Trophoblast cell (in vitro differentiated cells and primary cell): ENCODE measurements around the gene ALS2.

Experiments
- DNase-seq, 2 donors: peaks; one replicate each; pipeline ENCODE4 v3.0.0-alpha.2; 2016
- H2AFZ ChIP-seq: 2 replicates; pipeline ENCODE4 v1.6.1; 2013; ENCODE audit warnings: low read length, moderate library complexity, mild to moderate bottlenecking; ENCODE audit not compliant: insufficient read depth, poor library complexity
- H2AK5ac ChIP-seq: 2 replicates; pipeline ENCODE4 v1.6.1; 2013; ENCODE audit warnings: mild to moderate bottlenecking, low read length
- H2BK120ac ChIP-seq: 2 replicates; pipeline ENCODE4 v1.6.1; 2013; ENCODE audit warnings: low read length, mild to moderate bottlenecking, moderate library complexity; ENCODE audit not compliant: insufficient read depth, poor library complexity
- H2BK12ac ChIP-seq: 2 replicates; pipeline ENCODE4 v1.6.1; 2013; ENCODE audit warnings: mild to moderate bottlenecking, low read length, moderate library complexity
- H2BK5ac ChIP-seq: 2 replicates; pipeline ENCODE4 v1.6.1; 2013; ENCODE audit warnings: low read length, low read depth, moderate library complexity, mild to moderate bottlenecking; ENCODE audit not compliant: poor library complexity
- H3K14ac ChIP-seq: 2 replicates; pipeline ENCODE4 v1.6.1; 2013; ENCODE audit warnings: mild to moderate bottlenecking, low read length
- H3K18ac ChIP-seq: 2 replicates; pipeline ENCODE4 v1.6.1; 2013; ENCODE audit warnings: mild to moderate bottlenecking, low read length
- H3K23ac ChIP-seq: 2 replicates; pipeline ENCODE4 v1.6.1; 2013; ENCODE audit warnings: low read length
- H3K27ac ChIP-seq: 2 replicates; pipeline ENCODE4 v1.5.1; 2013; ENCODE audit warnings: low read depth, mild to moderate bottlenecking, inconsistent platforms, low read length, moderate library complexity
- H3K27me3 ChIP-seq: 2 replicates; pipeline ENCODE4 v1.6.1; 2013; ENCODE audit warnings: inconsistent platforms, mild to moderate bottlenecking, low read length, moderate library complexity; ENCODE audit not compliant: insufficient read depth
- H3K36me3 ChIP-seq, 2 experiments: 1 replicate in 1 of 2; 2 replicates in 1 of 2; pipeline ENCODE4 v1.6.1; 2013; ENCODE audit warnings: low read length in 2 of 2, mild to moderate bottlenecking in 2 of 2, moderate library complexity in 1 of 2; ENCODE audit not compliant: insufficient read depth in 2 of 2, control insufficient read depth in 1 of 2
- H3K4ac ChIP-seq: 2 replicates; pipeline ENCODE4 v1.6.1; 2013; ENCODE audit warnings: low read depth, mild to moderate bottlenecking, low read length, moderate library complexity
- H3K4me1 ChIP-seq, 2 experiments: 1 replicate in 1 of 2; 2 replicates in 1 of 2; pipeline ENCODE4 v1.6.1; 2013; ENCODE audit warnings: low read length in 2 of 2, mild to moderate bottlenecking in 2 of 2, moderate library complexity in 1 of 2; ENCODE audit not compliant: insufficient read depth in 2 of 2, control insufficient read depth in 1 of 2
- H3K4me2 ChIP-seq: 2 replicates; pipeline ENCODE4 v1.6.1; 2013; ENCODE audit warnings: inconsistent platforms, mild to moderate bottlenecking, low read length, moderate library complexity
- H3K4me3 ChIP-seq: 2 replicates; pipeline ENCODE4 v1.5.1; 2013; ENCODE audit warnings: mild to moderate bottlenecking, low read depth, low read length, inconsistent platforms
- H3K79me1 ChIP-seq: one replicate; pipeline ENCODE4 v1.6.1; 2013; ENCODE audit warnings: low read length
- H3K79me2 ChIP-seq: 2 replicates; pipeline ENCODE4 v1.6.1; 2013; ENCODE audit warnings: low read length, mild to moderate bottlenecking; ENCODE audit not compliant: control insufficient read depth, insufficient read depth, poor library complexity
- H3K9ac ChIP-seq: 2 replicates; pipeline ENCODE4 v1.6.1; 2013; ENCODE audit warnings: mild to moderate bottlenecking, low read length
- H3K9me3 ChIP-seq: 2 replicates; pipeline ENCODE4 v1.6.1; 2013; ENCODE audit warnings: low read depth, mild to moderate bottlenecking, control low read depth, inconsistent platforms, low read length; ENCODE audit not compliant: insufficient read depth
- H4K12ac ChIP-seq: 2 replicates; pipeline ENCODE4 v1.6.1; 2013; ENCODE audit warnings: low read depth, mild to moderate bottlenecking, low read length, moderate library complexity
- H4K8ac ChIP-seq: 2 replicates; pipeline ENCODE4 v1.6.1; 2013; ENCODE audit warnings: low read depth, mild to moderate bottlenecking, low read length, moderate library complexity
- H4K91ac ChIP-seq: one replicate; pipeline ENCODE4 v1.6.1; 2013; ENCODE audit warnings: low read depth, mild to moderate bottlenecking, low read length, moderate library complexity
- WGBS: extraction: QIAGEN DNeasy Blood & Tissue Kit; methylation state at CpG from one replicate; pipeline ENCODE4 v1.1.7; 2013; ENCODE audit warnings: missing lambda C conversion rate; ENCODE audit not compliant: insufficient read length, insufficient coverage; ENCODE audit errors: extremely low coverage; 5-methylcytosine and 5-hydroxymethylcytosine counted together

The ALS2 gene

GRCh38 chr2:201790989-201791388, 10.3 kb upstream of the ALS2 start:
- Histone ChIP-seq H2AFZ (no peak overlapping the region), H3K27me3 (no peaks in the 10 kb centered on the region), H4K91ac (no peak overlapping the region), H3K4ac (no peak overlapping the region), H3K27ac (no peak overlapping the region), H2AK5ac (no peak overlapping the region), H2BK120ac (no peak overlapping the region), H3K4me2 (no peak overlapping the region), H3K9ac (no peak overlapping the region), H2BK12ac (no peak overlapping the region), H2BK5ac (no peak overlapping the region), H3K36me3 (no peaks in the 10 kb centered on the region), H3K4me3 (no peak overlapping the region), H3K18ac (no peak overlapping the region), H4K8ac (no peak overlapping the region), H3K79me1 (no peaks in the 10 kb centered on the region), H3K4me1 (peaks cover 0 to 7% of the 10 kb centered on the region in 2 experiments), H3K9me3 (no peaks in the 10 kb centered on the region), H4K12ac (no peak overlapping the region), H3K23ac (no peak overlapping the region), H3K14ac (no peak overlapping the region), H3K79me2 (no peaks in the 10 kb centered on the region)
- no peak for DNase-seq
- WGBS, result no CpG with 5 or more reads among the region's 2 CpGs

- DNase-seq, result no peak
- H3K9ac ChIP-seq, result no peak overlapping the region
- no peaks in the 10 kb centered on the region for H3K9me3 ChIP-seq
- H3K79me1 ChIP-seq, result no peaks in the 10 kb centered on the region
- H3K18ac ChIP-seq, result no peak overlapping the region
- H3K79me2 ChIP-seq, result no peaks in the 10 kb centered on the region
- no peak overlapping the region for H2AFZ ChIP-seq
- H3K4me2 ChIP-seq, result no peak overlapping the region
- no peak overlapping the region for H2BK120ac ChIP-seq
- no peaks in the 10 kb centered on the region for H3K36me3 ChIP-seq
- H4K8ac ChIP-seq, result no peak overlapping the region
- H2AK5ac ChIP-seq, result no peak overlapping the region
- H3K4me1 ChIP-seq, result peaks cover 0 to 7% of the 10 kb centered on the region in 2 experiments
- WGBS, result no CpG with 5 or more reads among the region's 3 CpGs
- no peak overlapping the region for H3K4ac ChIP-seq
- H3K4me3 ChIP-seq, result no peak overlapping the region
- H3K27ac ChIP-seq, result no peak overlapping the region
- H3K23ac ChIP-seq, result no peak overlapping the region
- no peak overlapping the region for H3K14ac ChIP-seq
- H4K91ac ChIP-seq, result no peak overlapping the region
- no peaks in the 10 kb centered on the region for H3K27me3 ChIP-seq
- no peak overlapping the region for H4K12ac ChIP-seq
- H2BK5ac ChIP-seq, result no peak overlapping the region
- no peak overlapping the region for H2BK12ac ChIP-seq
These were observed 9.6 kb upstream of the ALS2 start for GRCh38 chr2:201790291-201790690.

DNA sequence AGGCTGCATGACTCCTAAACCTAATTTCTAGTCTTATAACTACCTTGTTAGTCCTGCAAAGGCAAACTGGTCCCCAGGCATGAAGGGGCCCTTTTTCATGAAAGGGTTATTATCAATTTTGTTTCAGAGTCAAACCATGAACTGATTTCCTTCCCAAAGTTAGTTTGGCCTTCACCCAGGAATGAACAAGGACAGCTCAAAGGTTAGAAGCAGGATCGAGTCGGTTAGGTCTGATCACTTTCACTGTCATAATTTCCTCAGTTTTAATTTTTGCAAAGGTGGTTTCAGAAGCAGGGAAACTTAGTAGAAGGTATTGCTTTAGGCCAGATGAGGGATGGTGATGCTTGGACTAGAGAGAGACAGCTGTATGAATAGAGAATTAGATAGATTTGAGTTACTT, 8.7 kb upstream of the ALS2 start:
- no peak overlapping the region for H2BK5ac ChIP-seq
- H3K79me2 ChIP-seq, result no peaks in the 10 kb centered on the region
- H3K9me3 ChIP-seq, result no peaks in the 10 kb centered on the region
- H3K79me1 ChIP-seq, result no peaks in the 10 kb centered on the region
- H3K4me3 ChIP-seq, result no peak overlapping the region
- peaks cover 0 to 7% of the 10 kb centered on the region in 2 experiments for H3K4me1 ChIP-seq
- no peak overlapping the region for H3K23ac ChIP-seq
- H3K27me3 ChIP-seq, result no peaks in the 10 kb centered on the region
- H3K9ac ChIP-seq, result no peak overlapping the region
- no peak overlapping the region for H3K18ac ChIP-seq
- H4K91ac ChIP-seq, result no peak overlapping the region
- no peak overlapping the region for H3K27ac ChIP-seq
- no peak overlapping the region for H3K4me2 ChIP-seq
- H3K36me3 ChIP-seq, result no peaks in the 10 kb centered on the region
- no peak overlapping the region for H2BK120ac ChIP-seq
- H2BK12ac ChIP-seq, result no peak overlapping the region
- no peak overlapping the region for H3K14ac ChIP-seq
- no peak overlapping the region for H2AFZ ChIP-seq
- DNase-seq, result no peak
- H4K8ac ChIP-seq, result no peak overlapping the region
- WGBS, result no CpG with 5 or more reads among the region's 2 CpGs
- no peak overlapping the region for H2AK5ac ChIP-seq
- H3K4ac ChIP-seq, result no peak overlapping the region
- H4K12ac ChIP-seq, result no peak overlapping the region

GRCh38 chr2:201788371-201788770, 7.6 kb upstream of the ALS2 start:
- H3K27ac ChIP-seq, result no peak overlapping the region
- WGBS, result no CpG with 5 or more reads among the region's 3 CpGs
- H3K4me1 ChIP-seq, result peaks cover 0 to 7% of the 10 kb centered on the region in 2 experiments
- no peak overlapping the region for H3K18ac ChIP-seq
- H3K4me2 ChIP-seq, result no peak overlapping the region
- no peak overlapping the region for H4K8ac ChIP-seq
- H2BK120ac ChIP-seq, result no peak overlapping the region
- no peak overlapping the region for H2AK5ac ChIP-seq
- H3K27me3 ChIP-seq, result no peaks in the 10 kb centered on the region
- H3K14ac ChIP-seq, result no peak overlapping the region
- no peak overlapping the region for H3K4me3 ChIP-seq
- no peaks in the 10 kb centered on the region for H3K79me2 ChIP-seq
- H3K9me3 ChIP-seq, result no peaks in the 10 kb centered on the region
- no peaks in the 10 kb centered on the region for H3K79me1 ChIP-seq
- no peak overlapping the region for H4K91ac ChIP-seq
- H2BK12ac ChIP-seq, result no peak overlapping the region
- H3K23ac ChIP-seq, result no peak overlapping the region
- H4K12ac ChIP-seq, result no peak overlapping the region
- no peak overlapping the region for H3K9ac ChIP-seq
- H2AFZ ChIP-seq, result no peak overlapping the region
- H3K4ac ChIP-seq, result no peak overlapping the region
- DNase-seq, result no peak
- H3K36me3 ChIP-seq, result no peaks in the 10 kb centered on the region
- no peak overlapping the region for H2BK5ac ChIP-seq
